Measurements from ENCODE around the gene RGS19.
A peak's percentile ranks its signal among the peaks of the same experiment; 100 is the strongest.
"Not testable (repeated sequence)": the region's sequence is repeated elsewhere in the genome, so short reads cannot be mapped to it uniquely, and the experiment has no call there.

The RGS19 gene

GRCh38 chr20:64091340-64091739 lies 12.0 kb upstream of the RGS19 start:
- no peak for ATAC-seq
- Mint-ChIP-seq H3K4me1 (no peaks in the 10 kb centered on the region), H3K36me3 (ENCODE audit: low read depth) (no peaks in the 10 kb centered on the region), H3K4me3 (no peak overlapping the region), H3K27ac (no peak overlapping the region), H3K9me3 (no peaks in the 10 kb centered on the region), H3K27me3 (no peaks in the 10 kb centered on the region)
- DNase-seq, result no peak

GRCh38 chr20:64090165-64090564 lies 10.8 kb upstream of the RGS19 start:
- Mint-ChIP-seq H3K27ac (no peak overlapping the region), H3K4me3 (no peak overlapping the region), H3K4me1 (no peaks in the 10 kb centered on the region), H3K27me3 (peaks cover 5% of the 10 kb centered on the region), H3K9me3 (no peaks in the 10 kb centered on the region), H3K36me3 (ENCODE audit: low read depth) (no peaks in the 10 kb centered on the region)
- DNase-seq (no peak), ATAC-seq (no peak)

DNA sequence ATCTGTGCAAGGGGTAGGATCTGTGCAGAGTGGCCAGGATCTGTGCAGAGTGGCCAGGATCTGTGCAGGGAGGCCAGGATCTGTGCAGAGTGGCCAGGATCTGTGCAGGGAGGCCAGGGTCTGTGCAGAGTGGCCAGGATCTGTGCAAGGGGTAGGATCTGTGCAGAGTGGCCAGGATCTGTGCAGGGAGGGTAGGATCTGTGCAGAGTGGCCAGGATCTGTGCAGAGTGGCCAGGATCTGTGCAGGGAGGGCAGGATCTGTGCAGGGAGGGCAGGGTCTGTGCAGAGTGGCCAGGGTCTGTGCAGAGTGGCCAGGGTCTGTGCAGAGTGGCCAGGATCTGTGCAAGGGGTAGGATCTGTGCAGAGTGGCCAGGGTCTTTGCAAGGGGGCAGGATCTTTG lies 9.3 kb upstream of the RGS19 start:
- not testable (repeated sequence) for ATAC-seq; DNase-seq; H3K36me3 Mint-ChIP-seq (ENCODE audit: low read depth); H3K4me3 Mint-ChIP-seq; H3K9me3 Mint-ChIP-seq; H3K4me1 Mint-ChIP-seq; H3K27ac Mint-ChIP-seq
- peaks cover 11% of the 10 kb centered on the region for H3K27me3 Mint-ChIP-seq

DNA sequence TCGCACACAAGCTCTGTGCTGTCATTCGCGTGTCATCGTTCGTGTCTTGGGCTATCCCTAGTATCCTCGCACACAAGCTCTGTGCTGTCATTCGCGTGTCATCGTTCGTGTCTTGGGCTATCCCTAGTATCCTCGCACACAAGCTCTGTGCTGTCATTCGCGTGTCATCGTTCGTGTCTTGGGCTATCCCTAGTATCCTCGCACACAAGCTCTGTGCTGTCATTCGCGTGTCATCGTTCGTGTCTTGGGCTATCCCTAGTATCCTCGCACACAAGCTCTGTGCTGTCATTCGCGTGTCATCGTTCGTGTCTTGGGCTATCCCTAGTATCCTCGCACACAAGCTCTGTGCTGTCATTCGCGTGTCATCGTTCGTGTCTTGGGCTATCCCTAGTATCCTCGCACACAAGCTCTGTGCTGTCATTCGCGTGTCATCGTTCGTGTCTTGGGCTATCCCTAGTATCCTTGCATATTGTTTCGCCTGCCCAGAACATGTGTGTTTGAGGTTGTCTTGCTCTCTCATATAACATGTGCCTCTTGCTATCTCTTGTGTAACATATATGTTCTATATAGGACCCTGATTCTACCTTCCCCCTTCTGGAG lies 8.0 kb upstream of the RGS19 start:
- H3K4me3 Mint-ChIP-seq, result not testable (repeated sequence)

GRCh38 chr20:64086801-64087200 lies 7.5 kb upstream of the RGS19 start:
- no peak for DNase-seq
- Mint-ChIP-seq H3K4me1 (peaks cover 15% of the 10 kb centered on the region), H3K36me3 (ENCODE audit: low read depth) (no peaks in the 10 kb centered on the region), H3K27ac (no peak overlapping the region), H3K9me3 (no peaks in the 10 kb centered on the region), H3K27me3 (peaks cover 16% of the 10 kb centered on the region), H3K4me3 (no peak overlapping the region)
- no peak for ATAC-seq

More for the DNA sequence above, 8.0 kb upstream of the RGS19 start:
- not testable (repeated sequence) for ATAC-seq; H3K9me3 Mint-ChIP-seq; H3K36me3 Mint-ChIP-seq (ENCODE audit: low read depth); H3K27ac Mint-ChIP-seq; DNase-seq
- Mint-ChIP-seq H3K27me3 (peaks cover 11% of the 10 kb centered on the region), H3K4me1 (peaks cover 12% of the 10 kb centered on the region)

DNA sequence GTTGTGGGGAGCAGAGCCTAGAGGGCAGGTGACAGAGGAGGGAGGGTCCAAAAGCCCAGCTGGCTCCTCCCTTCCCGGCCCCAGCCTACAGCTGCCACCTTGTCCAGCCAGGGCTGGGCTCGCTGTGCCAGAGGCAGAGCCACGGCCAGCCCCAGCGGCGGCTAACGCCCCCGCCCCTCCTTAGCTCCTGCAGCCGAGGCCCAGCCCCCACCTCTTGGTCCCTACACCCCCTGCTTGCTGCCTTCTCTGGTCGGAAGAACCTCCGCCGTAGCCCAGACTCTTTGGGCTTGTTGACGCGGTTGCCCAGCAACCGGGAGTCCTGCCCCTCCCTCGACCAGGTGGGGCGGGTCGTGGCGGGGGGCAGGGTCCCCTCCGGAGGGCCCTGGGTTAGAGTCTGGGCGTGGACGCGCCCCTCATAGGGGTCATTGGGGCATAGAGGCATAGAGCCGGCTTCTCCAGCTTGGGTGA lies 5.4 kb upstream of the RGS19 start:
- Mint-ChIP-seq H3K36me3 (ENCODE audit: low read depth) (no peaks in the 10 kb centered on the region), H3K9me3 (no peaks in the 10 kb centered on the region), H3K27me3 (peaks cover 19% of the 10 kb centered on the region), H3K27ac (no peak overlapping the region), H3K4me1 (peaks cover 25% of the 10 kb centered on the region), H3K4me3 (peak overlapping the region; percentile 77)
- DNase-seq (no peak), ATAC-seq (no peak)

DNA sequence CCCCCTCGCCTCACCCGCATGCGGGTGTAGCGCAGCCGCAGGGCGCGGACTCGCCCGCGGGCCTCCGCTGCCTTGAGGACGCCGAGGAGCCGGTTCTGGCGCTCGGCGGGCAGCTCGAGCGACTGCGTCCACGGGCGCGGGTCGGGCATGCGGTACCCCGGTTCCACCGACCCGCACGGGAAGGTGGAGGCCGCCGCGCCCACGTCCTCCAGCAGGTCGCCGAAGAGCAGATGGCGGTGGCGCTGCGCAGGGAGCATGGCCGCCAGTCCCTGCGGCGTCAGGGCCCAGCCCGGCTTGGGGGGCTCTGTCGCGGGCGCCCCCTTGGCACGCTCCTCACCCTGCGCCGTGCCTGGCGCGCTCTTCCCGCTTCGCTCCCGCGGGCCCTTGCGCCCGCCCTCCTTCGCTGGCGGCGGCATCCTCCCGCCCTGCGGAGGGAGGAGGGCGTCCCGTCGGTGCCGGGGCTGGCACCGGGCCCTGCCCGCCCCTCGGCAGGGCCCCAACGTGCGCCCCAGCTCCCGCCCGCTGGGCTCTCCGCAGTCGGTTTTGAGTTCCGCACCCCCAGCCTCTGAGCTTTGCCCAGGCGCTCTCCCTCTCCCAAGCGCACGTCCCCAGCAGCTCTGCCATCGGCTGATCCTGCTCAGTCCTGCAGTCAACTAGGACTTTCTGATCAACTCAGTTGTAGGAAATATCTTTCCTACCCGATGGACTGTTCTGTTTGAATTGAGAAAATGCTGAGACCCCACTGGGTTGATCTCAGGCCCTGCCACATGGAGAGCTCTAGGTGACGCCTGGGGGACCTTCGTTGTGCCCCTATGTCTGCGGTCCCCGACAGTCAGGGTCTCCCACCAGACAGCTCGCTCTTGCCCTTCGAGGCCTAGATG lies 4.7 kb upstream of the RGS19 start, which contains the start of gene LKAAEAR1:
Gene LKAAEAR1 (minus strand): TSS at position 595 of the 881 bp plus-strand sequence. CDS start 179 bp downstream, at position 416.
- Mint-ChIP-seq H3K27ac (no peak within 1 kb of the TSS), H3K4me1 (peaks cover 26% of the 10 kb centered on the region), H3K27me3 (peaks cover 19% of the 10 kb centered on the region), H3K36me3 (ENCODE audit: low read depth) (no peaks in the 10 kb centered on the region), H3K9me3 (no peaks in the 10 kb centered on the region), H3K4me3 (peak within 1 kb of the TSS; percentile 77)
- DNase-seq, result no peak
- no peak for ATAC-seq

DNA sequence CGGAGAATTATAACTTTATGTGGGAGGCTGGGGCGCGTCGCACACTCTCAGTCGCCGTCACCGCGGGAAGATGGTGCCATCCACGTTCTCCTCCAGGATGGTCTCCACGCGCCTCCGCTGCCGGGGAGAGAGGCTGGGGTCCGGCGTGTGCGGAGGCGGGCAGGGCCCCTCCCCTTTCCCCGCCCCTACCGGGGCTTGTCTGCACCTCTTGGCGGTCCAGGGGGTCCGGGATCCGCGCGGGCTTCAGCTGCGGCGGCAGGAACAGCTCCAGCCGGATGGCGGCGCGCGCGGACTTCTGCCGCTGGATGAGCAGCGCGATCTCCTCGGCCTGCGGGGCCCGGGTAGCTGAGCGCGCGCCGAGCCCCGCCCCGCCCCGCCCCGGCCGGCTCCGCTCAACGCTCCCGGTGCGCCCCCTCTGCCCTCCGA lies 4.1 kb upstream of the RGS19 start:
- ATAC-seq, result peak; percentile 50
- Mint-ChIP-seq H3K4me3 (peak overlapping the region; percentile 68), H3K36me3 (ENCODE audit: low read depth) (no peaks in the 10 kb centered on the region), H3K4me1 (peaks cover 27% of the 10 kb centered on the region), H3K27me3 (peaks cover 19% of the 10 kb centered on the region), H3K27ac (no peak overlapping the region), H3K9me3 (no peaks in the 10 kb centered on the region)
- DNase-seq, result peak; percentile 82

DNA sequence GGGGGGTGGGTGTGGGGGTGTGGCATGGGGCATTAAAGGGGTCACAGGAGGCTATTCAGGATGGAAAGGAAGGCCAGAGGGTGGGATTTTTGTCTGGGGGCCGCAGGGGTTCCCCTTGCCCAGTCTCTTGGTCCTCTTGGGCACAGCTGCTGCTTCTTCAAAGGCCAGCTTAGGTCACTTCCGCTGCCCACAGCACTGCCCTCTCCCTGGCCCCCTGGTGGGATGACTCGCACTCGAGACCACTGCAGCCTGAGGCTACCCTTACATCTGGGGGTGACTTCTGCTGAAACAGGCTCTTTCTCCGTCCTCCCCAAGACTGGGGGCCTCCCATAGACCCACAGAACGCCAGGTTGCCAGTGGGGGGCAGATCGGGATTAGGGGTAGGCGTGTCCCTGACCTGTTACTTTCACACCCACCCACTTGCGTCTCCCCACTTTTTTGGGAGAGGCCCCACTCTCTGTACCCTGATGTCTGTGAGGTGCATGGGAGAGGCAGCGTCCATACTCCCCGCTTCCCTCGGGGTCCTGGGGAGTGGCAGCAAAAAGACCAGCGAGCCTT lies 3.6 kb upstream of the RGS19 start:
- Mint-ChIP-seq H3K4me1 (peaks cover 30% of the 10 kb centered on the region), H3K9me3 (no peaks in the 10 kb centered on the region), H3K4me3 (peak overlapping the region; percentile 68), H3K27me3 (peaks cover 19% of the 10 kb centered on the region), H3K27ac (no peak overlapping the region), H3K36me3 (ENCODE audit: low read depth) (no peaks in the 10 kb centered on the region)
- DNase-seq (no peak), ATAC-seq (no peak)

DNA sequence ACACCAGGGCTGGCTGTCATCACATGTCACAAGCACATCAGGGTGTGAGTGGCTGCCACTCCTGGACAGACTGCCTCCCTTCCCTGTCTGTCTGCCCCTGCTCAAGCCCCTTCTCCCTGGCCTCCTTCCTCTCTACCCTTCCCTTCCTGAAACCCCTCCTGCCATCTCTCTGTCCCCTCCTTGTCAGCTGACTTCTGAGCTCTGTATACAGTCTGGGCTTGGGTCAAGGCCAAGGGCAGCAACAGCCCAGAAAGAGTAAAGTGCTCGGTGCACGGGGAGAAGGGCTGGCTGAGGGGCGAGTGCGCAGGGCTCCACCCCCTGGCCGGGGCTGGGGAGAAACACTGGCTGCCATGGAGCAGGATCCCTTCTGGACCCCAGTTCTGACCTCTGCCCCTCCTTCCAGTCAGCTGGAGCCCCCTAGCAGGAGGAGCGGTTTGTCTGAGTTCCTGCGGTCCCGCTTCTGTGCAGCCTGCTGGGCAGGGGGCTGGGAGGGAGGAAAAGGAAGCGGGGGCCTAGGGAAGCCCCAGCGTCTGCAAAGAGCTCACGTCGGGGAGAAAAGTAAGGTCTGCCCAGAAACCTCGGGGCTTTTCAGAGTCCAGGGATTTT lies 2.9 kb upstream of the RGS19 start:
- peaks cover 35% of the 10 kb centered on the region for H3K4me1 Mint-ChIP-seq
- no peak overlapping the region for H3K27ac Mint-ChIP-seq

GRCh38 chr20:64081624-64081964 lies 2.3 kb upstream of the RGS19 start:
- ATAC-seq (no peak), DNase-seq (no peak)
- H3K9me3 Mint-ChIP-seq, result no peaks in the 10 kb centered on the region
- peaks cover 19% of the 10 kb centered on the region for H3K27me3 Mint-ChIP-seq
- no peak overlapping the region for H3K27ac Mint-ChIP-seq
- H3K4me3 Mint-ChIP-seq, result no peak overlapping the region
- no peaks in the 10 kb centered on the region for H3K36me3 Mint-ChIP-seq (ENCODE audit: low read depth)
- H3K4me1 Mint-ChIP-seq, result peaks cover 38% of the 10 kb centered on the region

More for the DNA sequence above, 2.9 kb upstream of the RGS19 start:
- Mint-ChIP-seq H3K9me3 (no peaks in the 10 kb centered on the region), H3K27me3 (peaks cover 19% of the 10 kb centered on the region), H3K4me3 (no peak overlapping the region), H3K36me3 (ENCODE audit: low read depth) (no peaks in the 10 kb centered on the region)
- ATAC-seq (no peak), DNase-seq (no peak)

GRCh38 chr20:64080813-64081623 lies 1.7 kb upstream of the RGS19 start:
- Mint-ChIP-seq H3K27me3 (peaks cover 19% of the 10 kb centered on the region), H3K36me3 (ENCODE audit: low read depth) (no peaks in the 10 kb centered on the region), H3K4me3 (peak overlapping the region; percentile 65), H3K9me3 (no peaks in the 10 kb centered on the region), H3K27ac (no peak overlapping the region), H3K4me1 (peaks cover 38% of the 10 kb centered on the region)
- ATAC-seq, result no peak
- no peak for DNase-seq

DNA sequence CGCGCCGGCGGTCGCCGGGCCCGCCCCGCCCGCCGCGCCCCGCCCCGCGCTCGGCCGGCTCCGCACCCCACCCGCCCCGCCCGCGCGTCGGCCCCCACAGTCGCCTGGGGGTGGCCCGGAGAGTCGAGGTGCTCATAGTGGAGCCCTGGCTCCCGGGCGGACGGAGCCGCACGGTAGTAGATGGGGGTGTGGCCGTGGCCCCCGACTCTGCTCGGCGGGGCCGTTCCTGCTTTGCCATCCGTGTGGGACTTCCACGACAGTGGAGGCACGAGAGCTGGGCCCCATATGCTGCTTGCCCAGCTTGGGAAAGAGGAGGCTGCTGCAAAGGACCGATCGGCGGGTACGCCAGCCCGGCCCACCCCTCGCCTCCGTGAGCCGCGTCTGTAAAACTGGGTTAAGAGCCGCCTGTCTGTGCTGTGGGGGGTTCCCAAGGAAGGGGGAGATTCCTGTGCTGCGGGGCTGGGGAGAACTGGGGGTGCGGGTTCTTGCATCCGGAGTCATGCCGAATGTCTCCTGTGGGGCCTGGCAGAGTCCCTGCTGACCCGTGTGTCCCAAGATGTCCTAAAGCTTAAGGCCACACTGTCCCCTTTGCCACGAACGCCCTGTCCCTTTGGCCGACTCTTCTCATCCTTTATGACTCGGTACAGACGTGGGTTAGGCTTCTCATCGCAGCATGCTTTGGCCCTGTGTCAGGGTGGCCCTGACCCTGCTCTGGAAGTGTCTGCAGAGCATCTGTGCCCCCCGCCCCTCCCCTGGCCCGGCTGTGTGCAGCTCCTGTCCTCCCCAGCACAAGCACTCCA lies 895 bp upstream of the RGS19 start, which contains the start of gene OPRL1:
Gene OPRL1 (plus strand): TSS at position 70 of the 800 bp plus-strand sequence. CDS start 12,639 bp downstream, outside the sequence.
- Mint-ChIP-seq H3K9me3 (no peaks in the 10 kb centered on the region), H3K4me3 (peak within 1 kb of the TSS; percentile 86), H3K4me1 (peaks cover 38% of the 10 kb centered on the region), H3K27ac (peak within 1 kb of the TSS; percentile 80), H3K36me3 (ENCODE audit: low read depth) (no peaks in the 10 kb centered on the region), H3K27me3 (peaks cover 15% of the 10 kb centered on the region)
- no peak for ATAC-seq
- no peak for DNase-seq
